GM06990 (cell line): Measurements from ENCODE around the gene DIPK2A.
A peak's percentile ranks its signal among the peaks of the same experiment; 100 is the strongest.

Experiments
- DNase-seq: peaks from one replicate; pipeline ENCODE4 v3.0.0-alpha.2; 2011; ENCODE audit not compliant: insufficient read length; ENCODE audit errors: extremely low read depth
- H3K27me3 ChIP-seq: replicated peaks from 2 replicates; pipeline ENCODE4 v1.6.0; 2011; ENCODE audit warnings: low read length; ENCODE audit not compliant: control insufficient read depth, insufficient read depth
- H3K36me3 ChIP-seq: 2 replicates; pipeline ENCODE4 v1.5.1; 2011; ENCODE audit warnings: low read length; ENCODE audit not compliant: control insufficient read depth, insufficient read depth
- H3K4me3 ChIP-seq: replicated peaks from 2 replicates; pipeline ENCODE4 v1.5.1; 2011; ENCODE audit warnings: low read depth, mild to moderate bottlenecking, control low read depth, low read length
- TF ChIP-seq, protein P1 (sequence below): IDR thresholded peaks from 2 replicates; pipeline ENCODE4 v1.5.1; 2011; ENCODE audit warnings: low read length, control low read depth, mild to moderate bottlenecking, inconsistent platforms; ENCODE audit not compliant: insufficient read depth, poor library complexity, severe bottlenecking

The DIPK2A gene, protein sequence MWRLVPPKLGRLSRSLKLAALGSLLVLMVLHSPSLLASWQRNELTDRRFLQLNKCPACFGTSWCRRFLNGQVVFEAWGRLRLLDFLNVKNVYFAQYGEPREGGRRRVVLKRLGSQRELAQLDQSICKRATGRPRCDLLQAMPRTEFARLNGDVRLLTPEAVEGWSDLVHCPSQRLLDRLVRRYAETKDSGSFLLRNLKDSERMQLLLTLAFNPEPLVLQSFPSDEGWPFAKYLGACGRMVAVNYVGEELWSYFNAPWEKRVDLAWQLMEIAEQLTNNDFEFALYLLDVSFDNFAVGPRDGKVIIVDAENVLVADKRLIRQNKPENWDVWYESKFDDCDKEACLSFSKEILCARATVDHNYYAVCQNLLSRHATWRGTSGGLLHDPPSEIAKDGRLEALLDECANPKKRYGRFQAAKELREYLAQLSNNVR

DNA sequence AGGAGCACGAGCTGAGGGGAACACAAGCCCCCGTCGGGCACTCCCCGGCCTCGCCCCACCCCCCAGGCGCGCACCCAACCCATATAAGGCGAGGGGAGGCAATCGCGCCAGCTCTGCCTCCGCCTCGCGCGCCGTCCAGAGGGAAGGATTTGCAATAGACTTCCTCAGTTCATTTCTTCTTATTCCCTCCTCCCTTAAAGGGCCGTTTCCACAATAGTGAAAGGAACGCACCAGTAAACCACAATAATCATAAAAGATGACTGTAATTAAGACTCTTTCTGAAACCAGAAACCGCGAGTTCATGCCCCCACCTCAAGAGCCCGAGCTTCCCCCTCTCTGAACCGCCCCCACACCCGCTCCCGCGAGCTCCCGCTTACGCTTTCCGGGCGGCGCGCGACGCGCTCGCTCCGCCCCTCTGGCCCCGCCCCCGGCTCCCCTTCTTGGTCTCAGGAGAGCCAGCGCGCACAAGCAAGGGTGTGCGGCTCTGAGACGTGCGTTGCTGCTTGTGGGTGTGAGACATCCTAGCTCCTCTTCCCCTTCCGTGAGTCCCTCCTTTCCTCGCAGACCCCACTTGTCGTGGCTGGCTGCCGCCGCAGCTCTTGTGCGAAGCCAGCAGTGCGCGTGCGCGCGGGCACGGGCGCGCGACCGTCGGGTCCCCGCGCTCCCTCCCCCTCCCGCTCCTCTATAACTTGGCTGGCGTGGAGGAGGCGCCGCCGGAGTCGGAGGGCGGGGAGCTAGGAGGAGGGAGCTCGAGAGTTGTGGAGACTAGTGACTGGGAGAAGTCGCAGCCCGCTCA, at the start of gene DIPK2A:
DIPK2A (plus strand) TSS at position 465 of the 796 bp plus-strand sequence. CDS start 510 bp downstream, outside the sequence.
- Histone ChIP-seq H3K27me3 (no peaks in the 10 kb centered on the region), H3K4me3 (peak within 1 kb of the TSS; percentile 98), H3K36me3 (no peaks in the 10 kb centered on the region)
- peak; percentile 99 for DNase-seq
- TF ChIP-seq, protein P1, sequence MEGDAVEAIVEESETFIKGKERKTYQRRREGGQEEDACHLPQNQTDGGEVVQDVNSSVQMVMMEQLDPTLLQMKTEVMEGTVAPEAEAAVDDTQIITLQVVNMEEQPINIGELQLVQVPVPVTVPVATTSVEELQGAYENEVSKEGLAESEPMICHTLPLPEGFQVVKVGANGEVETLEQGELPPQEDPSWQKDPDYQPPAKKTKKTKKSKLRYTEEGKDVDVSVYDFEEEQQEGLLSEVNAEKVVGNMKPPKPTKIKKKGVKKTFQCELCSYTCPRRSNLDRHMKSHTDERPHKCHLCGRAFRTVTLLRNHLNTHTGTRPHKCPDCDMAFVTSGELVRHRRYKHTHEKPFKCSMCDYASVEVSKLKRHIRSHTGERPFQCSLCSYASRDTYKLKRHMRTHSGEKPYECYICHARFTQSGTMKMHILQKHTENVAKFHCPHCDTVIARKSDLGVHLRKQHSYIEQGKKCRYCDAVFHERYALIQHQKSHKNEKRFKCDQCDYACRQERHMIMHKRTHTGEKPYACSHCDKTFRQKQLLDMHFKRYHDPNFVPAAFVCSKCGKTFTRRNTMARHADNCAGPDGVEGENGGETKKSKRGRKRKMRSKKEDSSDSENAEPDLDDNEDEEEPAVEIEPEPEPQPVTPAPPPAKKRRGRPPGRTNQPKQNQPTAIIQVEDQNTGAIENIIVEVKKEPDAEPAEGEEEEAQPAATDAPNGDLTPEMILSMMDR, result no peak

DNA sequence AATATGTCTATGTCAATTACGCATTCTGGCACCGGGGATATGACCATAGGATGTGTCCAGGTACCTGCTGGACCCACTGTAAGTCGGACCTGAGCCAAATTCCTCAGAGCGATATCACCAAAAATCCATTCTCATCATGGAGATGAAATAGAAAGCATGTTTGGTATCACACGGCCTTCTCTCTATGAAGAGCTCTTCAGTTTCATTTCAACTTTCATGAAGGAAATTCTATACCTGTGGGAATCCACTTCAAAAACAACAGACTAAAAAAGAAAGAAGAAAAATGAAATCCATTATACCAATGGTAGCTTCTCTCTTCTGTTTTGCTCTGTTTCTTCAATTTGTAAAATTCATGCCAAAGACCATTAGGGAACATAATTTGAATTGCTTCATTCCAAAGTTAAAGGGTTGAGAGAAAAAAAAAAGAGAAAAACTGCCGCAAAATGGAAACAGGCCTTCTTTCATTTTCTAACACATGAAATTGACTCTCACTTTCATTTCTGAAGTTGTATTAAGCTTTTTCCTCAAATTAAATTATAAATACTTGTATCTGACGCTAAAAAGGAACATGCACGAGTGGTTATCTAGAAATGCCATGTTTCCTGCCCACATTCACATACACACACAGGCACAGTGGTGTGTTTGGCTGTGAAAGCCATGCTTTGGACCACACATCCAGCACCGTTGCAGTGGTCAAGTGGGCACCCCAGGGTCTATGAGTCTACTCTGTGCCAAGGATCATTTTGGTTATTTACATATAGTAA, 46.9 kb upstream of the DIPK2A start:
- Histone ChIP-seq H3K4me3 (no peak overlapping the region), H3K36me3 (no peaks in the 10 kb centered on the region), H3K27me3 (no peaks in the 10 kb centered on the region)
- peak; percentile 36 for DNase-seq
- TF ChIP-seq, protein P1, result no peak

DNA sequence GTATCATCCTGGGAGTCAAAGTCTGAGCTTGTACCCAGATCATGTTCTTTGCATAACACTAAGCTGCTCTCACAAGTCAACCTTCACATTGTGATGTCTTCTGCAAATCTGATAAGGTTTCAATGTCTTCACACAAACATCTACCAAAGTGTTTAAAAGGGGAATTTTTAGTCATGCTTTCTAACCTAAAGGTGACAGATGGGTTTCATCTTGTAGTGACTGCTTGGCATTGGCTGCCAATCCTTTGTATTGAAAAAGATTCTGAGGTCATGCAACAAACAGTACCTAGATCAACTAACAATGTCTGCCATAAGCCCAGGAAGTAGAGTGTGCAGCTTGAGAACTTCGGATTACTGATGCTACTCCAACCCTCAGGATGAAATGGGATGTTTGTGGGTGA, 43.6 kb upstream of the DIPK2A start:
- Histone ChIP-seq H3K27me3 (no peaks in the 10 kb centered on the region), H3K4me3 (no peak overlapping the region), H3K36me3 (no peaks in the 10 kb centered on the region)
- DNase-seq, result no peak
- TF ChIP-seq, protein P1, result no peak

DNA sequence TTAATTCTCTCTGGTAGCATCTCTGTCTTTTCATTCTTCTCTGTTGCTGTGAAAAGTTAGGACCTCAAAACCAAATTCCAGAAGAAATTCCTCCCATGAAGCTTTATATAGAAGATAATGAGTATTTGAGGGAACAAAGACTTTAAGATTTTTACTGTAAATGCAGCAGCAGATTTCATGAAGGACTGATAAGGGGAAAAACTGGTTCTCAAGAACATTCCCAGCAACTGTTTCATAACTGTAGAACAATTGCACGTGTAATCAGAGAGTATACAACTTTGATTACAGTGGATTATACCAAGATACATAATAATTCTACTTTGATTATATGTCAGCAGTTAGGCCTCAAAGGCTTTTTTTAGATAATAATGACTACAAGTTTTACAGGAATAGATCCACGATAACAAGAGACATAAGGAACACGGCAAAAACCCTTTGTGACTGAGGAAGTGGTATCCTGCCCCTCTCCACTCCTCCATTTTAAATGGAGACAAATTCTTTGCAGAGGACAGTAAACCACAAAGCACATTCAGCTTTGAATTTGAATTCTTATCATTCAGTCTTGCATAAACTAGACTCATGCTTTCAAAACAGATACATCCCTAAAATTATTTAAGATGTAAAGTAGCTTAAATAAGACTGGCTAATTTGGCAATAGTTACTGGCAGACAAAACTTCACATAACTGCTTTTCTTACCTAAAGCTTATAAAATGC, 42.9 kb upstream of the DIPK2A start:
- Histone ChIP-seq H3K4me3 (no peak overlapping the region), H3K27me3 (no peaks in the 10 kb centered on the region), H3K36me3 (no peaks in the 10 kb centered on the region)
- DNase-seq, result no peak
- TF ChIP-seq, protein P1, result no peak

DNA sequence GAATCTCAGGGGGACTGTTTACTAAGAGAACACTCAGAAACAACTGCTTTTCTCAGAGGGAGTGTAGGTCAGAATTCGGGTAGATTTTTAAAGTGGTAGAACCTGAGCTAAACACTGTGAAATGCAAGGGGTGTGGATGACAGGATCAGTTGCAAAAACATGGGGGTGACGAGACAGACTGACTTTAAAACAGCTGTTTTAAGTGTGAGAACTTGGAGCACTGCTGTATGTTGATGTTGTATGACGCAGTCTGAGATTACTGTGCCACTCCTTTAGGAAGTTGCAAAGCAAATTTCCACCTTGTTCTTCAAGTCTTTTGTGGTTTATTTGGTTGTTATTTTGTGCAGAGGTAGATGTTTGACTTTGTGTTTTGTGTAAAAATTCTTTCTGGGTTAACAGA, 36.8 kb upstream of the DIPK2A start:
- Histone ChIP-seq H3K36me3 (no peaks in the 10 kb centered on the region), H3K27me3 (no peaks in the 10 kb centered on the region), H3K4me3 (no peak overlapping the region)
- TF ChIP-seq, protein P1, result no peak
- no peak for DNase-seq
